Measurements from ENCODE around the gene RAD51B.

DNA sequence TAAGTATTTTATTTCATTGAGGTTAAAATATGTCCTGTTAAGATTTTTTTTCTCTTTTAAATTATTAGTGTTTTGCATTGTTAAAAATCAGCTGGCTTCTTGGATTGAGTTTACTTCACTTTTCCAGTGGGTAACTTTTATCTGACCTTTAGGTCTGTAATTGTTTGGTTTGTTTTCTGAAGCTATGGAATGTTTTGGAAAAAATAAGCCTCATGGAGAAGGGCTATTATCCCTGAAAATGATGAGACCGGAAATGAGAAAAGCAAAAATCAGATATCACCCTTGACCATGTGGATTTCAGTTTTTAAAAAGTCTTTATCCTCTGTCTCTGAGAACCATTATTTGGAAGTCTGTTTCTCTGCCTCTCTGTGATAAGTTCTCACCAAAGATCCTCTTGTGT is 180.9 kb downstream of the RAD51B start:
- TF ChIP-seq, protein P1, sequence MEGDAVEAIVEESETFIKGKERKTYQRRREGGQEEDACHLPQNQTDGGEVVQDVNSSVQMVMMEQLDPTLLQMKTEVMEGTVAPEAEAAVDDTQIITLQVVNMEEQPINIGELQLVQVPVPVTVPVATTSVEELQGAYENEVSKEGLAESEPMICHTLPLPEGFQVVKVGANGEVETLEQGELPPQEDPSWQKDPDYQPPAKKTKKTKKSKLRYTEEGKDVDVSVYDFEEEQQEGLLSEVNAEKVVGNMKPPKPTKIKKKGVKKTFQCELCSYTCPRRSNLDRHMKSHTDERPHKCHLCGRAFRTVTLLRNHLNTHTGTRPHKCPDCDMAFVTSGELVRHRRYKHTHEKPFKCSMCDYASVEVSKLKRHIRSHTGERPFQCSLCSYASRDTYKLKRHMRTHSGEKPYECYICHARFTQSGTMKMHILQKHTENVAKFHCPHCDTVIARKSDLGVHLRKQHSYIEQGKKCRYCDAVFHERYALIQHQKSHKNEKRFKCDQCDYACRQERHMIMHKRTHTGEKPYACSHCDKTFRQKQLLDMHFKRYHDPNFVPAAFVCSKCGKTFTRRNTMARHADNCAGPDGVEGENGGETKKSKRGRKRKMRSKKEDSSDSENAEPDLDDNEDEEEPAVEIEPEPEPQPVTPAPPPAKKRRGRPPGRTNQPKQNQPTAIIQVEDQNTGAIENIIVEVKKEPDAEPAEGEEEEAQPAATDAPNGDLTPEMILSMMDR (IDR thresholded peaks at IDR 0.05): no peak
- no peak for TF ChIP-seq POLR2A (IDR thresholded peaks at IDR 0.05)
